ENCODE results near the gene PRR16. TPM values are rescaled to one million over a fixed set of nuclear protein-coding genes. Genes with fewer than 3 reads are reported as not detected.

PRR16 gene
- total RNA-seq, 2 donors from 2014 or later = 4.3 to 6.0 TPM

GRCh38 chr5:120510994-120511686, 47.0 kb downstream of the PRR16 start:
- intact Hi-C loops (cut with DNase I) = no loop called here
- DNase-seq (ENCODE audit: low spot score) = no peak

DNA sequence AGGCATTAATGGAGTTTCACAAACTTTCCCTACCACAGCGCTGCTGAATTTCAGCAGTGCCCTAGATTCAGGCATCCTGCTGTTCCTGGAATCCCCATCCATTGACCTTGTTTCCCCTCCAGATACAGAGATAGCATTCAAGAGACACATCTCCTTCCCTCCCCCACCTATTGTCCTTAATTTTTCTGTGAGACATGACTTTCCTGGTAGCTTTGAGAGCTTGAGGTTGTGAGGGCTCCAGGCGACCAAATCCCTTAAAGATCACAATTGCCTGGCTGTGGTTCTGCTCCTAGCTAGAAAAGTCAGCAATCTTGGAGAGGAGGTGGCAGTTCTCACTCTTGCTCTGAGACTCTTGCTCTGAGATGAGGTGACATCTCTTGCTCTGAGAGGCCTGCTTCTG, 48.0 kb downstream of the PRR16 start:
- DNase-seq (ENCODE audit: low spot score) = no peak
- intact Hi-C loops (cut with DNase I) = no loop called here

GRCh38 chr5:120512791-120513650, 48.9 kb downstream of the PRR16 start:
- no peak for DNase-seq (ENCODE audit: low spot score)
- intact Hi-C loops (cut with DNase I) = no loop called here

DNA sequence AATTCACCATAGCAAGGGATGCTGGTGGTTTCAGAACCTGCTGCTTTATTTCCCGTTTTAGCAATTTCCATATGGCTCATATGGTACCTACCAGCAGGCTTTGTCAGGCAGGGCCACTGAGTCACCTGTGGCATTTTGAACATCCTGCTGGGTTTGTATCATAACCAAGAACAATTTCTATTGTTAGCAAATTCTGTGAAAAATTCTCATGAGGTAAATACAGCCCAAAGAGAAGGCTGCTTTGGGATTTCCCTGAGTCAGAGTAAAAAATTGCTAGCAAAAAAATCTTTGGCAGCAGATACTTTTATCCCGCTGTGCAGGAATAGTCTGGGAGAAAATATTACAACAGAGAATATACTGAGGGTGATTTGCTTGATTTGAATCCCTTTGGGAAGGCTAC, 52.7 kb downstream of the PRR16 start:
- no peak for DNase-seq (ENCODE audit: low spot score)
- intact Hi-C loops (cut with DNase I) = no loop called here

DNA sequence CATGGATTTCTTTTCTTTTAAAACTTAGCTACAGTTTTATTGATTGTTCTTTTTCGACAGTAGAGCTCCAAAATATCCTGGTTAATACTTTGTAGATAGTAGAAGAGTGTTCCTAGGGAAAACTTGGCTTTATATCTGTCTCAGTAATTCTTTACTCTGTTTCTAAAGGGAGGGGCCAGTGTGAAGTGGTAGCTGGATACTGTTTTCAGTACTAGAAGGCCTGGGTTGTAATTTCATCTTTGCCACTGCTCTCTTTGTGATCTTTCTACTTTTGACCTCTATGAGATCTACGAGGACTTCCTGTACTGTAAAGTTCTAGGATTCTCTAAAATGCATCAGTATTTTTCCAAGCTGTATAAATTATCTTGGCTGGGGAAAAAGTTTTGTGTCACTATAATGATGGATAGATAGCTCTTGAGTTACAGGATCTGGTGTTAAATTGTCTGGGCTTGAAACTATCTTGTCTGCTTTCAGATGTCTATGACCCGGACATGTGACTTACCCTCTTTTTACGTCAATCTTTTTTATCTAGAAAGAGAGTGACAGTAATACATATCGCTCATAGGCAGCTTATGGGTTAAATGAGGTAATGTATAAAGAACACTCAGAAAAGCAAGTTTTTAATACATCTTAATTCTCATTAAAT, 53.6 kb downstream of the PRR16 start:
- DNase-seq (ENCODE audit: low spot score) = no peak
- intact Hi-C loops (cut with DNase I) = no loop called here

GRCh38 chr5:120518581-120518980, 54.5 kb downstream of the PRR16 start:
- intact Hi-C loops (cut with DNase I) = no loop called here
- DNase-seq (ENCODE audit: low spot score) = no peak

DNA sequence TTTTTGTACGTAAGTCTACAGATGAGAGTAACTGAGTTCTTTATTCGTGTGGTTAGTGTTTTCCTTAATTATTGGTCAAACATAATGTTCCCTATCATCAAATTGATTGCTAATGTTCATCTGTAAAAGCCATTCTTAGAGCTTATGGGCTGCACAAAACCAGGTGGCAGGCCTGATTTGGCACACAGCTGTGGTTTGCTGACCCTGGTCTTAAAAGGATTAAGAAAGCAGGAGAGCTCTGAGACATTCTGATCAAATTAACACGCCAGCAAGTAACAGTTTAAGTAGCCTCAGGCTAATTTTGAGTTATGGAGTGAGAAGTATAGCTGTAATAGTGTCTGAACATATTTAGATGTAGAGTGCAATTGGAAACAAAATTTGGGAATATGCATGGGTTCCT, 63.2 kb downstream of the PRR16 start:
- intact Hi-C loops (cut with DNase I) = no loop called here
- no peak for DNase-seq (ENCODE audit: low spot score)

DNA sequence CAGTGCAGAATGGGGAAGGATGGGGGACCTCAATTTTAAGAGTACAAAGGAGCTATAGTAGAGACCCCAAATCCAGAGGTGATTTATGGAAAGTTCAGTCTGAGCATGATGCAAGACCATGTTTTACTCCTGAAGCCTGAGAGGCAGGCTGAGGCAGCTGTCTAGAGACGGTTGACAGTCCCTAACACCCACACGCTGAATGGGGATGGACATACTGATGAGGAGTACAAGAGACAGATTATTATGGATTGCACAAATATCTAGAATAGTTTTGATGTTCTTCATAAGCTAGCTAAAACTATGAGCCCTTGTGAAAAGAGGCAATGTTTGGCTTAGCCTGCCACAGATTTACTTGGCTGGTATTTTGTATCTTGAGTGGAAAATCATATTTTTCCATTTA, 64.5 kb downstream of the PRR16 start:
- no peak for DNase-seq (ENCODE audit: low spot score)
- intact Hi-C loops (cut with DNase I) = no loop called here

GRCh38 chr5:120529386-120529785, 65.3 kb downstream of the PRR16 start:
- intact Hi-C loops (cut with DNase I) = no loop called here

GRCh38 chr5:120531215-120531614, 67.1 kb downstream of the PRR16 start:
- intact Hi-C loops (cut with DNase I) = no loop called here

More at GRCh38 chr5:120529386-120529785, 65.3 kb downstream of the PRR16 start:
- DNase-seq (ENCODE audit: low spot score) = no peak

GRCh38 chr5:120532835-120533234, 68.7 kb downstream of the PRR16 start:
- intact Hi-C loops (cut with DNase I) = no loop called here

More at GRCh38 chr5:120531215-120531614, 67.1 kb downstream of the PRR16 start:
- DNase-seq (ENCODE audit: low spot score) = no peak

GRCh38 chr5:120533581-120533980, 69.5 kb downstream of the PRR16 start:
- no peak for DNase-seq (ENCODE audit: low spot score)

More at GRCh38 chr5:120532835-120533234, 68.7 kb downstream of the PRR16 start:
- no peak for DNase-seq (ENCODE audit: low spot score)

DNA sequence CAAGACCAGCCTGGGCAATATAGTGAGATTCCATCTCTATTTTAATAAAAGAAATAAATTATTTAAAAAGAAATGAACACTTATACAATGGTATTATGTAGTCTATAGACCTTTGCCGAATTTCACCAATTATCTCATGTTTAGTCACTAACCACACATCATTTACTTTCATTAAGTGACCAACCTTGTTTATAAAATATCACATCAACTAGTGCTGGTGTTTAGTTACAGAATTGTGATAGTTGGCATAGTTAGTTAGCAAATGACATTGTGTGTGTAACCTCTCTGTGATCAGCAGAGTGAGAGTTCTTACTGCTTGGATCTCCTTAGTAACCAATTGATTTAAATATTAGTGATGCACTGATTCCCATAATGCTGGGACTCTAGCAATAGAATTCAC, 71.8 kb downstream of the PRR16 start:
- intact Hi-C loops (cut with DNase I) = no loop called here
- no peak for DNase-seq (ENCODE audit: low spot score)

More at GRCh38 chr5:120533581-120533980, 69.5 kb downstream of the PRR16 start:
- intact Hi-C loops (cut with DNase I) = no loop called here

- intact Hi-C loops (cut with DNase I) = no loop called here
- no peak for DNase-seq (ENCODE audit: low spot score)
These were observed 74.0 kb downstream of the PRR16 start for GRCh38 chr5:120538149-120538548.

DNA sequence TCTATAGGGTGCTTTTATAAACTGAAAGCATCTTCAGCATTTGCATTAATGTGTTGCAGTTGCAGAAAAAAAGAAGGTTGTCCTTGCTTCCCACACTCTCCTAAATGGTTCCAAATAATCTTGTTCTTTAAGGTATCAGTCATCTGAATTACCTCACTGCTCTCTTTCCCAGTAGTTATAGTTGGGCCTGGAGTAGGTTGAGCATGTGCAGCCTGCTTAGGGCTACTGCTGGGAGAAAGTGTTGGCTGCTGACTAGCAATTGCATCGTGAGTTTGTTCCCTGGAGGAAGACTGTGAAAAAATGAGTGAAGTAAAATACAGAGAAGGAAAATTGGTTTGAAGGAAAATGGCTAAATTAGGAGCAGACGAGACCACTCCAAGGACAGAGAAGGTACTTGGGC, 74.5 kb downstream of the PRR16 start:
- intact Hi-C loops (cut with DNase I) = no loop called here
- no peak for DNase-seq (ENCODE audit: low spot score)

GRCh38 chr5:120539471-120539870, 75.4 kb downstream of the PRR16 start:
- intact Hi-C loops (cut with DNase I) = no loop called here
- DNase-seq (ENCODE audit: low spot score) = no peak

DNA sequence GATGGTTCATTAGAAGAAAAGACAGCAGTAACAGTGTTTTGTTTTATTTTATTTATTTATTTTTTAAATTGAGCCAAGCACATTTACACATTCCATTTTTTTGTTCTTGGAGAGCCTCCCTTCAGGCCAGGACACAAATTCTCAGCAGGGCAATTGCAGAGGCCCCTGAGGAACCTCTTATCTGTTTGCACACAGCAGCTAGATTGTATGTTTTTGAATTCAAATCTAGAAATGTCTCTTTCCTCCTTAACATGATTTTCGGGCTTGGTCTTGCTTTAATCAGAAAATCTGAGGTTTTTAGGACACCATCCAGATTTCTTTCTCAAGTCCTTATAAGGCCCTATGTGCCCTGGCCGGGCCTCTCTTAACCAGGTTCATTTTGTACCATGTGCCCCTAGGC, 76.0 kb downstream of the PRR16 start:
- intact Hi-C loops (cut with DNase I) = no loop called here

GRCh38 chr5:120544043-120544442, 79.9 kb downstream of the PRR16 start:
- intact Hi-C loops (cut with DNase I) = no loop called here
- DNase-seq (ENCODE audit: low spot score) = no peak

More for the DNA sequence above, 76.0 kb downstream of the PRR16 start:
- no peak for DNase-seq (ENCODE audit: low spot score)

DNA sequence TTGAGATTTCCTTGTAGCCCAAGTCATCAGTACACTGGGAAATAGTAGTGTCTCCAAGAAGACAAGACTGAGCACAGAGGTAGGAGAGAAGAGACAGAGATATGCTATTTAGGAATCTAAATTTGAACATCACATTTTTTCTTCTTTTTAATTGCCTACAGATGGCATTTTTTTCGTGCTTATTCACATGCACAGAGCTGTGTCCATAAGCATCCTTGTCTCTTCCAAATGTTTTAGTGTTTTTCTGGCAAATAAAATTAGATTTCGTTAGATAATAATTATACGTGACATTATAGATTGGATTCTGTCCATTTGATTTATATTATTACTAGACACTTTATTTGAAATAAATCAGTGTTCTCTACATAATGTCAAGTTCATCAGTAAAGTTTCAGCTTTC, 80.9 kb downstream of the PRR16 start:
- DNase-seq (ENCODE audit: low spot score) = no peak
- intact Hi-C loops (cut with DNase I) = no loop called here

- intact Hi-C loops (cut with DNase I) = no loop called here
- no peak for DNase-seq (ENCODE audit: low spot score)
These were observed 81.9 kb downstream of the PRR16 start for GRCh38 chr5:120545951-120546350.
